ENCODE data around the gene BNC2. TPM values are rescaled to one million over a fixed set of nuclear protein-coding genes. Genes with fewer than 3 reads are reported as not detected.

The BNC2 gene
- total RNA-seq, 4 donors from 2014 or later = 19.0 to 53.6 (median 25.3) TPM

DNA sequence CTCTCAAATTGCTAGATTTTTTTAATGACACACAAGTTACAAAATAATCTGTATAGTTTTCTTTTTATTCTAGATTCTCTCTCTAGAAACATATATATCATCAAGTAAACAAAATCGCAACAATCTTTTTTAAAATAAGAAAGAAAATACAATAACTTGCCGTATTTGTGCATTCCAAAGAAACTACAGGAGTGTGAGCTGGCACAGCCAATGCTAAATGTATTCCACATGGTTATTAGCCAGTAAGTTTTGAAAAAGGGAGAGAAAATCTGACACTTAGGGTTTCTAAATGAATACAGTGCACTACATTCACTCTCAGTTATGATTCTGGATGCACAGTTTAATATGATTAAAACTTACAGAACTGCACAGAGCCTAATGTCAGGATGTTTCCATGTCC lies 117.9 kb downstream of the BNC2 start:
- TF ChIP-seq, protein P1, sequence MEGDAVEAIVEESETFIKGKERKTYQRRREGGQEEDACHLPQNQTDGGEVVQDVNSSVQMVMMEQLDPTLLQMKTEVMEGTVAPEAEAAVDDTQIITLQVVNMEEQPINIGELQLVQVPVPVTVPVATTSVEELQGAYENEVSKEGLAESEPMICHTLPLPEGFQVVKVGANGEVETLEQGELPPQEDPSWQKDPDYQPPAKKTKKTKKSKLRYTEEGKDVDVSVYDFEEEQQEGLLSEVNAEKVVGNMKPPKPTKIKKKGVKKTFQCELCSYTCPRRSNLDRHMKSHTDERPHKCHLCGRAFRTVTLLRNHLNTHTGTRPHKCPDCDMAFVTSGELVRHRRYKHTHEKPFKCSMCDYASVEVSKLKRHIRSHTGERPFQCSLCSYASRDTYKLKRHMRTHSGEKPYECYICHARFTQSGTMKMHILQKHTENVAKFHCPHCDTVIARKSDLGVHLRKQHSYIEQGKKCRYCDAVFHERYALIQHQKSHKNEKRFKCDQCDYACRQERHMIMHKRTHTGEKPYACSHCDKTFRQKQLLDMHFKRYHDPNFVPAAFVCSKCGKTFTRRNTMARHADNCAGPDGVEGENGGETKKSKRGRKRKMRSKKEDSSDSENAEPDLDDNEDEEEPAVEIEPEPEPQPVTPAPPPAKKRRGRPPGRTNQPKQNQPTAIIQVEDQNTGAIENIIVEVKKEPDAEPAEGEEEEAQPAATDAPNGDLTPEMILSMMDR (IDR thresholded peaks at IDR 0.05) = no peak
- ATAC-seq (ENCODE audit: low FRiP score) (no peak), DNase-seq (ENCODE audit: low spot score) (no peak)

DNA sequence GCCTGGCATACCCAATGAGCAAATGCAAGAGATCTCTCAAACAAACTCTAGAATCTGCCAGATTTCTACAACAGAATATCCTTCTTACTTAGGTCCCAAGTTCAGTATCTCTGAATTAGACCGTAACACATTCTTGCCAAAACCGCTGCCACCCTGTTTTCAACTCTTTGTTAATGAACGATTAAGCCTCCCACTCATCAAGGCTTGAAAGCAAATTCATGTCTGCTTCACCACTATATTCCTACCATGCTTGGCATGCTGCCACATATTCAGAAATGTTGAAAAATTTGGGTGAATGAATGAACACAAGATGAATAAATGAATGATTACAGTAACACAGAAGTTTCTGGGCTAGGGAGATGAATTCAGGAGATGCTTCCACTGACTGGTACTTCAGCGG lies 119.9 kb downstream of the BNC2 start:
- no peak for DNase-seq (ENCODE audit: low spot score)
- ATAC-seq (ENCODE audit: low FRiP score) = no peak
- TF ChIP-seq, protein P1 (IDR thresholded peaks at IDR 0.05) = no peak

DNA sequence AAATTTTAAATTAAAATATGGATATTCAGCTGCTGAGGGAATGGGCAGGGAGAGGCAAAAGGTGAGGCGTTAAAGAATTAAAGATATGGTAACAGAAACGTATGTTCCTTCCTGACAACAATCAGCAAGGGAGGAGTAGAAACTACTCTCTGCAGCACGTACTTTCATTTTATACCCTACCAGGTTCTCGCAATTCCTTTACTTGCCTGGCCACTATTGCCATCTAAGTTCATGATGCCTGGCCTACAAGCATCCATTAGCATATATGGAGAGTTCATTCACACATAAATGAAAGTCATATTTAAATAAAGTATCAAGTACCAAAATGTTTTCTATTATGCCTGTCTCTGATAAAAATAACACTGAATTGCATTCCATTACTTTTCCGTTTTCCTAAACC lies 125.1 kb downstream of the BNC2 start:
- TF ChIP-seq, protein P1 (IDR thresholded peaks at IDR 0.05) = no peak
- ATAC-seq (ENCODE audit: low FRiP score) (no peak), DNase-seq (ENCODE audit: low spot score) (no peak)

DNA sequence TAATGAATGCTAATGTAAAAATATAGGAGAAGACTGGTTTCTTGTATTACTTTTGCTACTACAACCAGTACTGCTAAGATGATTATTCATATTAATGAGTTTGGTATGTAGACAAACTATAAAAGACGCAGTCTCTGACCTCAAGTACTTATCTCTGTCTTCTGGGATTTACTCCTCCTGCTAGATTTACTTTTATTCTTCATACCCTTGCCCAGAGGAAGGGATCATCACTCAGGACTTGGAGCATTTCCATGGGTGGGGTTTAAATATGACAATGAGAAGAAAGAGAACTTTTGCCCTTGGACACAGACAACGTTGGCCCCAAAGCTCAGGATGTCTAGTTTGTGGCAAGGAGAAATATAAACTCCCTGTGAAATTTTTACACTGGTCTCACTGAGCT lies 126.1 kb downstream of the BNC2 start:
- TF ChIP-seq, protein P1 (IDR thresholded peaks at IDR 0.05) = no peak
- no peak for ATAC-seq (ENCODE audit: low FRiP score)
- DNase-seq (ENCODE audit: low spot score) = no peak

DNA sequence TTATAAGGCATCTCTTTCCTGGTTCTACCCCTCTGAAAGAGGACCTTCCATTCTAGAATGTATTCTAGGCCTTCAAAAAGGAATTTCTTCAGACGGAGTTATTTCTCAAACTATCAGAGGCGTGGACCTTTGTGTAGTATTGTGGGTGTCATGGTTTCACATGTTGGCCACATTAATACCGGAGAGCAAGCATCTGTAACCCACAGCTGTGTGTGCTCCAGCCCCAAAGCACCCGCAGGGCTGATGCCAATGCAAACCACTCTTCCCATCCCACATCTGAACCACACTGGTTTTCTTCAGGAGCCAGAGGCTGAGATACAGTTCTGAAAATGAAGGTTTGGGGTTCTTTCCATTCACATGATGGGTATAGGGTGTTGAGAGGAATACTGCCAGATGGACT lies 127.1 kb downstream of the BNC2 start:
- ATAC-seq (ENCODE audit: low FRiP score) = no peak
- TF ChIP-seq, protein P1 (IDR thresholded peaks at IDR 0.05) = no peak
- no peak for DNase-seq (ENCODE audit: low spot score)

DNA sequence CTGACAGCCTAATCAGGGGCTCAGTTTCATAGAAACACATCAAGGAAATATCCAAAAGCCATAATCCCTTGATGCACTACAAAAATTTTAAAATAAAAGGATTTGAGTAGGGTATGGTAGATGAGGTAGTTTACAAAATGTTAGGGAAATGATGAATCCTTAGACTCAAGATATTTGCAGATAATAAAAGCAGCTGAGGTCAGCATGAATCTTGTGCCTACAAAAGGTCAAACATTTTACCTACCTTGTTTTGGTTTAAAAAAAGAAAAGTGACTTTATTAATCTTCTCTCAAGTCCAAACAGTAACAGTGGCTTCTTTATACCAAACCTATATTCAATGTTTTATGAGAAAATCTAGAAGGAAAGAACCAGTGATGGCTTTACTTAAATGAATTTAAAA lies 135.5 kb downstream of the BNC2 start:
- DNase-seq (ENCODE audit: low spot score) (no peak), ATAC-seq (ENCODE audit: low FRiP score) (no peak)
- TF ChIP-seq, protein P1 (IDR thresholded peaks at IDR 0.05) = no peak

DNA sequence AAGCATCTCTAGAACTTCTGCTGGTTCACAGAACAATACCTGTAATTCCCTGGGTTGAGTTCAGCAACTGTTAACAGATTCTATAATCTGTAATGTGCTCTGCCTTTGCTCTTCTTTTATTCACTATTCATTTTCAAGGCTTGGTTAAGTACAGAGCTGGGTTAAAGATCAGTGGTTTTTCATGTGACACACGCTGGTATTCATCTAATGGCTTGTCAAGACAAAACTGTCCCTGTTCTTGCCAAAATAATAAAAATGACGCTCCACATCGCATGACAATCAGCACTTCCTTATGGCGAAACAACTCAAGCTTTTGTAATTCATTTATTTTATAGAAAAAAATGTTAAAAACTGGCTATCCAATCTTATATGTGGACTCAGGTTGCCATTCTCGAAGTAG lies 137.9 kb downstream of the BNC2 start:
- ATAC-seq (ENCODE audit: low FRiP score) = no peak
- TF ChIP-seq, protein P1 (IDR thresholded peaks at IDR 0.05) = no peak
- DNase-seq (ENCODE audit: low spot score) = no peak
